Endothelial cell of umbilical vein (primary cell): Measurements from ENCODE around the gene L2HGDH.

Source experiments
- CTCF ChIP-seq, 2 donors: IDR thresholded peaks; 1 replicate in 1 of 2; 2 replicates in 1 of 2; pipeline ENCODE4 v1.5.1; 2011; ENCODE audit warnings: low read length in 2 of 2, mild to moderate bottlenecking in 2 of 2, moderate library complexity in 2 of 2, control low read depth in 1 of 2, inconsistent platforms in 1 of 2, low read depth in 1 of 2; ENCODE audit not compliant: insufficient read depth in 1 of 2; ENCODE audit errors: extremely low read depth in 1 of 2
- POLR2A ChIP-seq: IDR thresholded peaks from 2 replicates; pipeline ENCODE4 v1.6.1; 2012; ENCODE audit warnings: low read depth, mild to moderate bottlenecking, control low read depth, low read length
- POLR2AphosphoS5 ChIP-seq: IDR thresholded peaks from 2 replicates; pipeline ENCODE4 v1.6.1; 2012; ENCODE audit warnings: low read depth, mild to moderate bottlenecking, control low read depth, low read length, moderate library complexity; ENCODE audit not compliant: insufficient read depth
- TF ChIP-seq, protein P1 (sequence below): IDR thresholded peaks from 2 replicates; pipeline ENCODE4 v1.6.1; 2011; ENCODE audit not compliant: insufficient read depth, insufficient read length

- TF ChIP-seq CTCF (IDR thresholded peaks at IDR 0.05; ENCODE audit: extremely low read depth in 1 of 2, insufficient read depth in 1 of 2, low read depth in 1 of 2, low read length in 2 of 2) (no peak), POLR2A (no peak), POLR2AphosphoS5 (no peak)
- TF ChIP-seq, protein P1, sequence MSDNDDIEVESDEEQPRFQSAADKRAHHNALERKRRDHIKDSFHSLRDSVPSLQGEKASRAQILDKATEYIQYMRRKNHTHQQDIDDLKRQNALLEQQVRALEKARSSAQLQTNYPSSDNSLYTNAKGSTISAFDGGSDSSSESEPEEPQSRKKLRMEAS: no peak
These were observed 7.7 kb upstream of the L2HGDH start for GRCh38 chr14:50319721-50320120.
